GM12878 (cell line): ENCODE data around the gene SYT8. TPM values are rescaled to one million over a fixed set of nuclear protein-coding genes. Genes with fewer than 3 reads are reported as not detected.

Experiments used
- ATAC-seq: fragments of 200-7000 bp; cut with Tn5 transposase; 3 replicates; pipeline ENCODE4 v1.9.1; 2020; ENCODE audit warnings: mild to moderate bottlenecking, moderate library complexity
- BruUV-seq: library from RNA; stranded (reverse); fragments of 400-500 nt; replicated peaks from 2 replicates; lab custom pipeline; 2021; lab: Mats Ljungman, UMichigan
- CTCF ChIA-PET: fragments of 300-600 bp; sonication (Branson Sonifier 250); formaldehyde crosslinking; extraction: SDS; loops from one replicate; lab custom pipeline; 2021; ENCODE audit warnings: inconsistent platforms; lab: Yijun Ruan, JAX
- POLR2A ChIA-PET: fragments of 350-600 bp; formaldehyde crosslinking; extraction: SDS; loops from one replicate; lab custom pipeline; 2021; ENCODE audit warnings: inconsistent platforms; lab: Charles Lee
- RAD21 ChIA-PET: fragments of 300-600 bp; sonication (Branson Sonifier 250); formaldehyde crosslinking; loops from one replicate; lab custom pipeline; 2023; ENCODE audit warnings: antibody characterized with exemption; ENCODE audit not compliant: unreplicated experiment; lab: Charles Lee
- SMC1A ChIA-PET: fragments of 300-600 bp; sonication (Branson Sonifier 250); formaldehyde crosslinking; loops from one replicate; lab custom pipeline; 2023; ENCODE audit not compliant: unreplicated experiment, uncharacterized antibody; lab: Charles Lee
- DNase-seq: peaks from one replicate; pipeline ENCODE4 v3.0.0-alpha.2; 2011; ENCODE audit warnings: low read depth, low spot score
- FAIRE-seq: peaks from 3 replicates; lab custom pipeline; 2011; peaks lifted over from hg19 to GRCh38; lab: Jason Lieb, UNC
- H2AFZ ChIP-seq: 2 replicates; pipeline ENCODE4 v1.6.0; 2011; ENCODE audit warnings: low read depth, low read length, control low read depth; ENCODE audit not compliant: control insufficient read depth
- H3K27ac ChIP-seq: 2 replicates; pipeline ENCODE4 v1.5.1; 2011; ENCODE audit warnings: control low read depth; ENCODE audit not compliant: control insufficient read depth, insufficient read depth
- H3K27me3 ChIP-seq, 2 experiments: replicated peaks in 1 of 2; 2 replicates each; pipeline versions ENCODE4 v1.6.0 to v1.6.1; 2011; ENCODE audit warnings: low read length in 1 of 2; ENCODE audit not compliant: control insufficient read depth in 2 of 2, insufficient read depth in 2 of 2
- H3K36me3 ChIP-seq, 2 experiments: 2 replicates each; pipeline ENCODE4 v1.5.1; 2011; ENCODE audit warnings: low read length in 1 of 2; ENCODE audit not compliant: control insufficient read depth in 2 of 2, insufficient read depth in 2 of 2
- H3K4me1 ChIP-seq: 2 replicates; pipeline ENCODE4 v1.6.1; 2011; ENCODE audit warnings: mild to moderate bottlenecking, low read length, moderate library complexity, mixed read lengths; ENCODE audit not compliant: control insufficient read depth, insufficient read depth
- H3K4me2 ChIP-seq: 2 replicates; pipeline ENCODE4 v1.6.0; 2011; ENCODE audit warnings: control low read depth; ENCODE audit not compliant: control insufficient read depth, insufficient read depth
- H3K4me3 ChIP-seq: fragments of 200-600 bp; sonication (generic); 2 replicates; pipeline ENCODE4 v1.5.1; 2016
- H3K79me2 ChIP-seq: 2 replicates; pipeline ENCODE4 v1.6.0; 2011; ENCODE audit warnings: low read length; ENCODE audit not compliant: control insufficient read depth, insufficient read depth
- H3K9ac ChIP-seq: 2 replicates; pipeline ENCODE4 v1.8.0; 2011; ENCODE audit warnings: low read length, control low read depth, mixed read lengths; ENCODE audit not compliant: control insufficient read depth, insufficient read depth
- H3K9me3 ChIP-seq: replicated peaks from 3 replicates; pipeline ENCODE4 v1.5.1; 2011; ENCODE audit warnings: mild to moderate bottlenecking, low read length; ENCODE audit not compliant: control insufficient read depth, insufficient read depth
- H4K20me1 ChIP-seq: 2 replicates; pipeline ENCODE4 v1.6.0; 2011; ENCODE audit not compliant: control insufficient read depth, insufficient read depth
- CEBPB ChIP-seq, 2 experiments: fragments of 150-350 bp in 1 of 2; IDR thresholded peaks; 2 replicates each; pipeline ENCODE4 v1.6.1; 2012 to 2014; ENCODE audit warnings: low read depth in 2 of 2, low read length in 2 of 2, borderline replicate concordance in 1 of 2, inconsistent platforms in 1 of 2
- GATAD2B ChIP-seq: fragments of 450-650 bp; conservative IDR thresholded peaks from 2 replicates; pipeline ENCODE4 v1.6.1; 2017; ENCODE audit warnings: low read depth, mild to moderate bottlenecking, moderate library complexity
- HDAC6 ChIP-seq: fragments of 200-600 bp; sonication (generic); IDR thresholded peaks from one replicate; pipeline ENCODE4 v1.8.0; 2017; ENCODE audit warnings: antibody characterized with exemption; ENCODE audit not compliant: unreplicated experiment
- HSF1 ChIP-seq: fragments of 150-350 bp; IDR thresholded peaks from 2 replicates; pipeline ENCODE4 v1.6.1; 2014; ENCODE audit warnings: mild to moderate bottlenecking, low read depth, low read length
- MYC ChIP-seq: IDR thresholded peaks from 2 replicates; pipeline ENCODE4 v1.6.1; 2011; ENCODE audit warnings: mild to moderate bottlenecking, low read length, moderate library complexity, inconsistent platforms; ENCODE audit not compliant: insufficient read depth, insufficient replicate concordance, insufficient read length, severe bottlenecking
- NFYB ChIP-seq: IDR thresholded peaks from 2 replicates; pipeline ENCODE4 v1.6.1; 2011; ENCODE audit warnings: low read depth, mild to moderate bottlenecking, low read length, improper control_type of control experiment, moderate library complexity; ENCODE audit not compliant: insufficient read depth
- PBX3 ChIP-seq: IDR thresholded peaks from 2 replicates; pipeline ENCODE4 v1.6.1; 2011; ENCODE audit warnings: mild to moderate bottlenecking, low read depth, low read length, moderate library complexity; ENCODE audit not compliant: insufficient replicate concordance
- POU2F2 ChIP-seq: IDR thresholded peaks from 3 replicates; pipeline ENCODE4 v1.6.1; 2011; ENCODE audit warnings: low read depth, mild to moderate bottlenecking, low read length, borderline replicate concordance
- RAD21 ChIP-seq: IDR thresholded peaks from 2 replicates; pipeline ENCODE4 v1.6.1; 2011; ENCODE audit warnings: mild to moderate bottlenecking, low read depth, low read length, moderate library complexity; ENCODE audit not compliant: insufficient read depth
- RFX5 ChIP-seq: IDR thresholded peaks from 2 replicates; pipeline ENCODE4 v1.6.1; 2011; ENCODE audit warnings: low read depth, low read length, improper control_type of control experiment
- WGBS: methylation state at CpG from one replicate; pipeline ENCODE4 v1.1.6; 2016; ENCODE audit warnings: low lambda C conversion rate; ENCODE audit not compliant: insufficient replicate concordance, insufficient coverage; ENCODE audit errors: missing lambda C conversion rate; 5-methylcytosine and 5-hydroxymethylcytosine counted together
- in situ Hi-C: fragments of 300-500 bp; cut with MboI; formaldehyde crosslinking; loops from 9 replicates; pipeline ENCODE4 v1.14.3; 2018; ENCODE audit warnings: mixed read lengths
- intact Hi-C: fragments of 100-400 bp; cut with micrococcal nuclease; formaldehyde crosslinking; loops from one replicate; pipeline ENCODE4 v1.14.2; 2022; ENCODE audit not compliant: unreplicated experiment
- polyA plus RNA-seq, 11 experiments: library from polyadenylated mRNA; depleted of rRNA in 4 of 11; unstranded in 6 of 11; stranded (reverse) in 5 of 11; fragments of >200 nt; fragmentation: Nextera tagmentation in 4 of 11; fragmentation: Illumina TruSeq in 1 of 11; extraction: Ambion mirVana in 4 of 11; extraction: Trizol in 1 of 11; gene quantifications; 1 replicate in 1 of 11; 2 replicates in 10 of 11; pipeline versions ENCODE4 v1.2.1 to v1.2.3, GENCODE V29; 2011 to 2016; ENCODE audit warnings: inconsistent platforms in 2 of 11, missing spikeins in 2 of 11, low read depth in 1 of 11
- total RNA-seq, 4 experiments: library from RNA; depleted of rRNA in 3 of 4; stranded (reverse); fragments of >200 nt in 3 of 4; fragmentation: Illumina TruSeq in 1 of 4; extraction: Trizol in 1 of 4; gene quantifications; 2 replicates each; pipeline versions ENCODE4 v1.2.1 to v1.2.3, GENCODE V29; 2013 to 2021

The SYT8 gene
- total and polyA plus RNA-seq, 10 of the 15 experiments (the other 5 are each of a cell fraction or from before 2014, with no cell fraction given): 0.44 TPM; not detected in 9

- SMC1A ChIA-PET: interaction anchor here (1.2 to 1.6 kb wide), 2 partner anchors 10 to 130 kb away, joined by 3 to 4 read pairs; no protein-coding TSS in a partner anchor
- Histone ChIP-seq H3K36me3 (no peaks in the 10 kb centered on the region), H3K9ac (no peak overlapping the region), H3K27me3 (peaks cover 0 to 2% of the 10 kb centered on the region in 2 experiments; a peak in 2 of 4 replicates), H4K20me1 (no peaks in the 10 kb centered on the region), H3K27ac (no peak overlapping the region), H3K4me2 (no peak overlapping the region), H3K4me1 (no peaks in the 10 kb centered on the region), H2AFZ (no peak overlapping the region), H3K4me3 (no peak overlapping the region), H3K79me2 (no peaks in the 10 kb centered on the region), H3K9me3 (no peaks in the 10 kb centered on the region; the same call in 2 of the 3 replicates)
- BruUV-seq: no TSS peak
- CTCF ChIA-PET: interaction anchor here (1.6 kb wide), 1 partner anchor 179 kb away, joined by 4 read pairs; no protein-coding TSS in a partner anchor
- FAIRE-seq: no peak
- POLR2A ChIA-PET: no interaction called here
- no peak for TF ChIP-seq NFYB
- no peak for TF ChIP-seq POU2F2
- no peak for TF ChIP-seq HSF1
- no peak for TF ChIP-seq RAD21
- no peak for TF ChIP-seq RFX5
- no peak for TF ChIP-seq GATAD2B
- TF ChIP-seq MYC: no peak
- no peak for TF ChIP-seq CEBPB (IDR thresholded peaks at IDR 0.05; ENCODE audit: borderline replicate concordance in 1 of 2, low read depth in 2 of 2, low read length in 2 of 2)
- no peak for TF ChIP-seq PBX3
- no peak for TF ChIP-seq HDAC6
- no peak for DNase-seq
- WGBS: 14% methylated on average over 8 of the region's 8 CpGs
- RAD21 ChIA-PET: interaction anchor here (1.2 kb wide), 1 partner anchor 178 kb away, joined by 3 read pairs; no protein-coding TSS in a partner anchor
- intact Hi-C loops (no loop called here), in situ Hi-C loops (loop anchor here (5.0 kb wide), 2 partner anchors 126 to 329 kb away; partner anchors contain the start of gene KRTAP5-6)
- ATAC-seq: no peak
Observed at GRCh38 chr11:1822648-1823375, 12.0 kb upstream of the SYT8 start.
